Small intestine (tissue), 7 donors: Measurements from ENCODE around the gene MYLK. TPM values are rescaled to one million over a fixed set of nuclear protein-coding genes. Genes with fewer than 3 reads are reported as not detected.

Experiments used
- DNase-seq, 2 donors: peaks; one replicate each; pipeline versions ENCODE4 v3.0.0 to v3.0.0-alpha.2; 2013
- FAIRE-seq: peaks from 2 replicates; lab custom pipeline; 2012; peaks lifted over from hg19 to GRCh38; lab: Jason Lieb, UNC
- H3K27ac ChIP-seq, 3 donors: one replicate each; pipeline ENCODE4 v1.5.1; 2013; ENCODE audit warnings: low read length in 2 of 3, mild to moderate bottlenecking in 2 of 3, control low read depth in 1 of 3, inconsistent platforms in 1 of 3, low read depth in 1 of 3, moderate library complexity in 1 of 3
- H3K27me3 ChIP-seq, 3 donors: one replicate each; pipeline ENCODE4 v1.6.1; 2013; ENCODE audit warnings: low read length in 3 of 3, inconsistent platforms in 1 of 3; ENCODE audit not compliant: control insufficient read depth in 3 of 3, insufficient read depth in 3 of 3
- H3K36me3 ChIP-seq, 3 donors: one replicate each; pipeline ENCODE4 v1.6.1; 2013; ENCODE audit warnings: low read length in 3 of 3, inconsistent platforms in 1 of 3, low read depth in 1 of 3, mild to moderate bottlenecking in 1 of 3, moderate library complexity in 1 of 3; ENCODE audit not compliant: control insufficient read depth in 3 of 3, insufficient read depth in 2 of 3
- H3K4me1 ChIP-seq, 3 donors: one replicate each; pipeline ENCODE4 v1.6.1; 2013; ENCODE audit warnings: low read length in 2 of 3, inconsistent platforms in 1 of 3, low read depth in 1 of 3, mild to moderate bottlenecking in 1 of 3, moderate library complexity in 1 of 3; ENCODE audit not compliant: control insufficient read depth in 3 of 3, insufficient read depth in 2 of 3
- H3K4me3 ChIP-seq, 3 donors: one replicate each; pipeline ENCODE4 v1.5.1; 2013; ENCODE audit warnings: low read length in 3 of 3, control low read depth in 1 of 3, inconsistent platforms in 1 of 3, low read depth in 1 of 3, mild to moderate bottlenecking in 1 of 3, moderate library complexity in 1 of 3
- H3K9me3 ChIP-seq, 2 donors: one replicate each; pipeline ENCODE4 v1.6.1; 2013; ENCODE audit warnings: low read depth in 1 of 2, low read length in 1 of 2; ENCODE audit not compliant: control insufficient read depth in 2 of 2, insufficient read depth in 1 of 2
- WGBS, 3 donors: extraction: QIAGEN DNeasy Blood & Tissue Kit; methylation state at CpG; one replicate each; pipeline ENCODE4 v1.1.7; 2013; 5-methylcytosine and 5-hydroxymethylcytosine counted together
- polyA plus RNA-seq, 4 donors: library from polyadenylated mRNA; stranded (reverse) in 3 of 4; unstranded in 1 of 4; fragments of 200-250 nt in 3 of 4; fragments of 120-200 nt in 1 of 4; gene quantifications; one replicate each; pipeline versions ENCODE4 v1.2.1 to v1.2.3, GENCODE V29; 2013
- donor health status: healthy with polysubstance abuse.
- donor health status: control.
- donor health status: control.
- donor health status: Bipolar disorder and iron deficiency.
- donor health status: healthy.

MYLK gene
- polyA plus RNA-seq, 4 donors, result 2.2 to 51.5 (median 24.5) TPM

GRCh38 chr3:123644358-123644757 is 239.8 kb downstream of the MYLK start:
- FAIRE-seq, result no peak
- WGBS, 3 donors, result 78 to 86% (median 78%) methylated on average over 2 of the region's 2 CpGs
- DNase-seq, result no peak

DNA sequence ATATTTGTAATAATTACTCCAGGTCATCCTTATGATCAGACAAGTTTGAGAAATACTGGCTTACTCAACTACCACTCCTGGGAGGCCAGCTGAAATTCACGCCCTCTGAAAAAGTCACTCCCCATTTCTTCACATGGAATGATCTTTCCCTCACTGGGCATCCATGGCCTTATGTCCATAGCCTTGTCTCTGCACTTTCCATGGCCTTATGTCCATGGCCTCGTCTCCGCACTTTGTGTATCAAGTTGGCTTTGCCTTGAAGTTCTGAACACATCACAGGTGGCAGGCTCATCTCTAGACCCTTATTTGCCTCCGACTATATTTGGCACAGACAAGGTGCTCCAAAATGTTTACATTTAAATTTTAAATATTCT is 241.2 kb downstream of the MYLK start:
- H3K36me3 ChIP-seq, result peaks cover 0 to 32% (median 0%) of the 10 kb centered on the region in 3 donors
- H3K27ac ChIP-seq, result no peak overlapping the region
- WGBS, 3 donors, result 87 to 96% (median 93%) methylated on average over 4 of the region's 4 CpGs
- no peak for FAIRE-seq
- H3K9me3 ChIP-seq, result no peaks in the 10 kb centered on the region
- DNase-seq, result no peak
- H3K4me1 ChIP-seq, result no peaks in the 10 kb centered on the region
- no peak overlapping the region for H3K4me3 ChIP-seq
- H3K27me3 ChIP-seq, result no peaks in the 10 kb centered on the region

More at GRCh38 chr3:123644358-123644757, 239.8 kb downstream of the MYLK start:
- Histone ChIP-seq H3K4me3 (no peak overlapping the region), H3K27me3 (no peaks in the 10 kb centered on the region), H3K4me1 (no peaks in the 10 kb centered on the region), H3K9me3 (no peaks in the 10 kb centered on the region), H3K36me3 (peaks cover 0 to 30% (median 0%) of the 10 kb centered on the region in 3 donors), H3K27ac (no peak overlapping the region)

DNA sequence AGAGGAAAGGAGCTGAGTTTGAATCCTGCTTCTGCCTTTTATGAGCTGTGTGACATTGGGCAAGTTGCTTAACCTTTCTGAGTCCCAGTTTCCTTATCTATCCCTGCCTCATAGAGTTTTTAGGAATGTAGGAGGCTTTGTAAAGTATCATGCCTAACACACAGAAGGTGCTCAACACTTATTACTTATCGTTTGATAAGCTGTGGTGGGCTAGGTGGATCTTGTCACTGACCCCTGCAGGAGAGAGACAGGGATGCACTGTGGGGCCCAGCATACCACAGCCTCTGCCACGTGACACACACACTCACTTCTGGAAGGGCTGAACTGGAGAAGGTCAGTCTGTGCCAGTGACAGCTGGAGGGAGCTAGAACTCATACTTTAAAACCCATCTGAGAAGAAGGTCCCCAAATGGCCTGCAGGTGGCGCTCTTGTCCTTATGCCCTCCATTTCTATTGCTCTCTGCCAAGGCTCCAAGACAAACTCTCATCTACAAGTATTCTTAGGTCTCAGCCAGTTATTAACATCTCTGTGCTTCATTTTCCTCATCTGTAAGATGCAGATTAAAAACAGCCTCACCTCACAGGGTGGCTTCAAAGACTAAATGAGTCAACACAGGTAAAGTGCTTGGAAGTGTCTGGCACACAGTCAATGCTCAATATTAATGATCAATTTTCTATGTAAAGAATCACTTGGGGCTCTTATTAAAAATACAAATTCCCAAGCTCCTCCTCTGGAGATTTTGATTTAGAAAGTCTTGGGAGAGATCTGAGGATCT is 241.8 kb downstream of the MYLK start:
- Histone ChIP-seq H3K9me3 (no peaks in the 10 kb centered on the region), H3K4me1 (no peaks in the 10 kb centered on the region), H3K27ac (no peak overlapping the region), H3K4me3 (no peak overlapping the region), H3K27me3 (no peaks in the 10 kb centered on the region), H3K36me3 (peaks cover 0 to 35% (median 0%) of the 10 kb centered on the region in 3 donors)
- FAIRE-seq (no peak), DNase-seq (peak; percentile 74 to 91)
- WGBS, 3 donors, result 27 to 31% (median 30%) methylated on average over 3 of the region's 3 CpGs

- H3K4me1 ChIP-seq, result peaks cover 0 to 7% (median 0%) of the 10 kb centered on the region in 3 donors
- DNase-seq, result no peak
- H3K27me3 ChIP-seq, result no peaks in the 10 kb centered on the region
- H3K27ac ChIP-seq, result peak overlapping the region in 1 of 3 donors; percentile 32
- no peaks in the 10 kb centered on the region for H3K9me3 ChIP-seq
- FAIRE-seq, result no peak
- WGBS, 3 donors, result 60 to 74% (median 66%) methylated on average over 4 of the region's 4 CpGs
- H3K36me3 ChIP-seq, result peaks cover 0 to 32% (median 0%) of the 10 kb centered on the region in 3 donors
- H3K4me3 ChIP-seq, result no peak overlapping the region
These were observed 242.6 kb downstream of the MYLK start for GRCh38 chr3:123641505-123641904.

DNA sequence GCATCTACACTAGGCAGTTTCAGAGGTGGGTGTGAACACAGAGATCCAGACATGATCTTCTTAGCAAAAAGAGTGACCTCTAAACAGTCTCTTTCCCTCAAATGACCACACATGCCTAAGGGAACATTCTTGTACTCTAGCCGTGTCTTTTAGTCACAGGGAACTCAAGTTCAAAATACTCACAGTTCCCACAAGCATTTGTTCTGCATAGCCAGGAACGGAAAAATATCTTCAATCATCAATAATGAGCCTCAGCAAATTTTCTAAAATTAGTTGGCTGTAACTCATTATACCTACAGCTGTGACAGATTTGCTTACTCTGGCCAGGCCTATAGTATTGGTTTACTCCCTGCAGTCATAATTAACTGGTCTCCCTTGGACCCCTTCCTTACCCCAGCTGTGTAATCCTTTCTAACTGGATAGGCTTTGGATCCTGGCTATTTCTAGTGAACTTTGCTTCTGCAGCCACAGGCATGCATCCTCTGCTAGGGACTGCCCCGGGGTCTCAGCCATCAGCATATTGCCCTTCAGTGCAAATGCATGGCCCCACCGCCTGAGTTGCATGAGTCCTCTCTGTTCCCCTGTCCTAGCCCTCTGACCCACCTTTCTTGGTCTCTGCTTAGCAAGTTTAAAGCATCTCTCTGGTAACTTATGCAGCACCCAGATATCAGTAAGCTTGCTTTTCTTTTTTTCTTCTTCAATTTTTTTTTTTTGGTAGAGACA is 243.2 kb downstream of the MYLK start:
- H3K4me3 ChIP-seq, result no peak overlapping the region
- no peaks in the 10 kb centered on the region for H3K9me3 ChIP-seq
- H3K27me3 ChIP-seq, result no peaks in the 10 kb centered on the region
- peaks cover 0 to 35% (median 0%) of the 10 kb centered on the region in 3 donors for H3K36me3 ChIP-seq
- no peak for DNase-seq
- peaks cover 0 to 8% (median 0%) of the 10 kb centered on the region in 3 donors for H3K4me1 ChIP-seq
- H3K27ac ChIP-seq, result no peak overlapping the region
- 69 to 80% (median 72%) methylated on average over 4 of the region's 4 CpGs for WGBS, 3 donors
- FAIRE-seq, result no peak

- no peaks in the 10 kb centered on the region for H3K27me3 ChIP-seq
- 87 to 95% (median 92%) methylated on average over 15 of the region's 15 CpGs for WGBS, 3 donors
- no peaks in the 10 kb centered on the region for H3K9me3 ChIP-seq
- no peak for DNase-seq
- no peak overlapping the region for H3K4me3 ChIP-seq
- peaks cover 0 to 37% (median 0%) of the 10 kb centered on the region in 3 donors for H3K36me3 ChIP-seq
- H3K4me1 ChIP-seq, result peaks cover 0 to 8% (median 0%) of the 10 kb centered on the region in 3 donors
- no peak overlapping the region for H3K27ac ChIP-seq
- FAIRE-seq, result no peak
These were observed 243.8 kb downstream of the MYLK start for GRCh38 chr3:123640311-123640710.

- Histone ChIP-seq H3K4me1 (peaks cover 0 to 12% (median 0%) of the 10 kb centered on the region in 3 donors), H3K36me3 (peaks cover 0 to 44% (median 0%) of the 10 kb centered on the region in 3 donors), H3K4me3 (no peak overlapping the region), H3K9me3 (no peaks in the 10 kb centered on the region), H3K27ac (no peak overlapping the region), H3K27me3 (no peaks in the 10 kb centered on the region)
- no peak for FAIRE-seq
- WGBS, 3 donors, result 80 to 90% (median 83%) methylated on average over 14 of the region's 14 CpGs
- DNase-seq, result no peak
These were observed 245.0 kb downstream of the MYLK start for GRCh38 chr3:123638936-123639689.

DNA sequence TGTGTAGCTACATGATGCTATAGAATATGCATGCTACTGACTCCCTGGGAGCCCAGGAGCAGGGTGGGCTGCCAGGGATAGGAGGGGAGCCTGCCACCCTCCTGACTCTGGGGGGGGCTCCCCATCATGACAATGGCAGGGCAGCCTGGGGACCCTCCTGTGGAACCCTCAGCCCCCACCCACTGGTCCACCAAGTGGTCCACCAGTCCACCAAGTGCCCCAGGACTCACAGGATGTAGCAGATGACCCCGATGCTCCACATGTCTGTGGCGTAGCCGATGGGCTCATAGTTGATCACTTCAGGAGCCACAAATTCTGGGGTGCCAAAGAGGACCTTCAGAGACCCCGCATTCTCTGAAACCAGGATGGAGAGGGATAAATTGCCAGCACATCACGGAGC is 246.3 kb downstream of the MYLK start:
- WGBS, 3 donors, result 90 to 94% (median 94%) methylated on average over 5 of the region's 5 CpGs
- H3K4me1 ChIP-seq, result peaks cover 0 to 12% (median 0%) of the 10 kb centered on the region in 3 donors
- H3K36me3 ChIP-seq, result peaks cover 0 to 51% (median 0%) of the 10 kb centered on the region in 3 donors
- no peak overlapping the region for H3K27ac ChIP-seq
- FAIRE-seq (no peak), DNase-seq (no peak)
- H3K4me3 ChIP-seq, result no peak overlapping the region
- no peaks in the 10 kb centered on the region for H3K27me3 ChIP-seq
- H3K9me3 ChIP-seq, result no peaks in the 10 kb centered on the region
